Ovary (tissue), 3 donors: Measurements from ENCODE around the gene TDRD9.

ENCODE experiments used
- POLR2A ChIP-seq: fragments of 450-650 bp; IDR thresholded peaks from one replicate; pipeline ENCODE4 v1.6.1; 2017; ENCODE audit warnings: antibody characterized with exemption, mild to moderate bottlenecking, moderate library complexity
- TF ChIP-seq, protein P1 (sequence below), 3 donors: fragments of 450-650 bp in 2 of 3; fragments of 200-600 bp in 1 of 3; IDR thresholded peaks; one replicate each; pipeline versions ENCODE4 v1.5.1 to v1.8.0; 2016 to 2022; ENCODE audit warnings: antibody characterized with exemption in 3 of 3, mild to moderate bottlenecking in 1 of 3
- donor health status: DM: no; HTN: no; CAD: no.

DNA sequence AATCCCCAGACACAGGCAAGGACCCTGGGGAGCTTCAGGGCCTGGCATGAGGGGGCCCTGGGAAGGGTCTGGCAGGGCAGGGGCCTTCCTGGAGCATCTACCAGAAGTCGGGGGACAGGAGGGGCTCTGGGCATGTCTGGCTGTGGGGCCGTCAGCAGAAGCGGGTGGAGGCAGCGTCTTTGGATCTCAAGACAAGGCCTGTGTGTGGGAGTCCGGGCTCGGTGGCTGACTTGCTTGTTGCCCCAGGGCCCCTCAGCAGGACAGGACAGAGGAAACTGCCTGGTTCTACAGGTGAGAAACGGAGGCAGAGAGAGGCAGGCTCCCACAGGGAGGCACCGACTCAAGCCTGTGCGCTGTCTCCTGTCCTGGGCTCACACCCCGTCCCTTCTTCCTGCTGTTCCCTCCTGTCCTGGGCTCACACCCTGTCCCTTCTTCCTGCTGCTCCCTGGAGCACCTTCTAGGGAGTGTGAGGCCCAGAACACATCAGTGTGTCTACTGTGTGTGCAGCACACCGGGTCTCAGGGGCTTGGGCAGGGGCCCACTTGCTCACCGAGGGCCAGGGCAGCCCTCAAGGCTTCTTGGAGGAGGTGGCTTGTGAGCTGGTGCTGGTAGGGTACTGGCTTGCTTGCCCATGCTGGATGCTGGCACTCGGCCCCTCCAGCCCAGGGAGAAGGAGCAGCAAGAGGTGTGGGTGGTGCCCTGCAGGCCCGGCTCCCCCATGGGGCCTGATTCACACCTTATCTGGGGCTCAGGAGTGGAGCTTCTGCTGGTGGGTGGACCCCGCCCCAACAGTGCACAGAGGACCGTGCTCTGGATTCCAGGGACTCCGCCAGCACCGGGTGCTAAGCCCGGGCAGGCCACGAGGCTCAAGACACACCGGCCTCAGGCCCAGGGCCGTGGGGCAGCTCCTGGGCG is 172.2 kb downstream of the TDRD9 start:
- TF ChIP-seq, protein P1, sequence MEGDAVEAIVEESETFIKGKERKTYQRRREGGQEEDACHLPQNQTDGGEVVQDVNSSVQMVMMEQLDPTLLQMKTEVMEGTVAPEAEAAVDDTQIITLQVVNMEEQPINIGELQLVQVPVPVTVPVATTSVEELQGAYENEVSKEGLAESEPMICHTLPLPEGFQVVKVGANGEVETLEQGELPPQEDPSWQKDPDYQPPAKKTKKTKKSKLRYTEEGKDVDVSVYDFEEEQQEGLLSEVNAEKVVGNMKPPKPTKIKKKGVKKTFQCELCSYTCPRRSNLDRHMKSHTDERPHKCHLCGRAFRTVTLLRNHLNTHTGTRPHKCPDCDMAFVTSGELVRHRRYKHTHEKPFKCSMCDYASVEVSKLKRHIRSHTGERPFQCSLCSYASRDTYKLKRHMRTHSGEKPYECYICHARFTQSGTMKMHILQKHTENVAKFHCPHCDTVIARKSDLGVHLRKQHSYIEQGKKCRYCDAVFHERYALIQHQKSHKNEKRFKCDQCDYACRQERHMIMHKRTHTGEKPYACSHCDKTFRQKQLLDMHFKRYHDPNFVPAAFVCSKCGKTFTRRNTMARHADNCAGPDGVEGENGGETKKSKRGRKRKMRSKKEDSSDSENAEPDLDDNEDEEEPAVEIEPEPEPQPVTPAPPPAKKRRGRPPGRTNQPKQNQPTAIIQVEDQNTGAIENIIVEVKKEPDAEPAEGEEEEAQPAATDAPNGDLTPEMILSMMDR (IDR thresholded peaks at IDR 0.05): no peak
- TF ChIP-seq POLR2A: no peak
